NCI-H345 (cell line): ENCODE measurements around the gene NOS1AP.

Experiments
- DNase-seq: peaks from one replicate; lab custom pipeline; 2025; lab: John Stamatoyannopoulos, UW

NOS1AP gene

GRCh38 chr1:162256287-162256686 is 186.8 kb downstream of the NOS1AP start:
- no peak for DNase-seq

DNA sequence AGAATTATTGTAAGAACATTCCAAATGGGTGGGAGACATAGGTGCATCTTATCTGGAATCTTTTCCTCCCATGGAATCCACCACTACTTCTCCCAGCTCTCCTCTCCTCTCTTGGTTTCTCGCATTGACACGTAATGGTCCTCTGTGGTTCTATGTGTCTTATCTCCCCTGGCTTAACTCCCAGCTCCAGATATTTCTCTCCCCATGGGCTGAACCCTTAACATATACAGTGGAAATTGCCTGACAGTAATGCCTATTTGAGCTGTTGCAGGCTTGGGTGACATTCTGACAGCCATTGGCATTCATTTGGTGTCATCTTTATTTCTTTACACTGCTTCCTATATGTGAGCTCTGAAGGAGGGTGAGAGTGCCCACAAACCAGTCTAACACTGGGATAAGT is 188.9 kb downstream of the NOS1AP start:
- DNase-seq: no peak

DNA sequence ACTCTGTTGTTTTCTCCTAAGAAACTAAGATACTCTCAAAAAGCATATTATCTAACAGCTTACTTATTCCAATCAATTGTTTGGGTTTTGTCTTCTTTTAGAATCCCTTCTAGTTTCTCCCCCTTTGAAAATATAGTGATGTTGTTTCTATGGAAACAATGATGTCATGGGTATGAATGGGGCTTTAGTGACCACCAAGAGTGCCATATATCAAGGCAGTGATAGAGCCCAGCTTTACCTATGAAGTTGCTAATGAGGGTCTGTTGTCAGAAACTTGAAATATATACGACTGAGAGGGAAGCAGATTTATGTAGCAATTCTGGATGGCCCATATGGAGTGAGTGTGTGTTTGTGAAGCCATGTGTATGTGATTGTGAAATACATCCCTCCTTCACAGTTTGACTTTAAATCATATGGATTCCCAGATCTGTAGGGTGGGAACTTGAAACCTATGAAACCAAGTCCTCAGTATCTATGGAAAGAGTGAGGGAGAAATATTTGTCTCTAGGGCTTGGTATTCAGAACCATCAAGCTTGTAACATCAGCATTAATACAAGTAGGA is 190.5 kb downstream of the NOS1AP start:
- no peak for DNase-seq

DNA sequence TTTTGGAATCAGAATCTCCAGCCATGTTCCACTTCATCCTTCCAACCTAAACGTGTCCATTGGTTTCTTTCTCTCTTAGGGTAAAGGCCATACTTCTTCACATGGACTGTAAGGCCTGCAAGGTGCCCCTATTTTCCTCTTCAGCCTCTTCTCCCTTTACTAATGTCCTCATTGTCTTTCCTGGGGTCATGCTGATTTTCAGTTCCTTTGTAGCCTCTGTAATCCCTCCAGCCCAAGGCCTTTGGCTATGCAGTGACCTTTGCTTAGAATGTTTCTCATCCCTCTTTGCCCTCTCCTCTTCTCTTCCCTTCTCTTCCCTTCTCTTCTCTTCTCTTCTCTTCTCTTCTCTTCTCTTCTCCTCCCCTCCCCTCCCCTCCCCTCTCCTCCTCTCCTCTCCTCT is 194.6 kb downstream of the NOS1AP start:
- no peak for DNase-seq

DNA sequence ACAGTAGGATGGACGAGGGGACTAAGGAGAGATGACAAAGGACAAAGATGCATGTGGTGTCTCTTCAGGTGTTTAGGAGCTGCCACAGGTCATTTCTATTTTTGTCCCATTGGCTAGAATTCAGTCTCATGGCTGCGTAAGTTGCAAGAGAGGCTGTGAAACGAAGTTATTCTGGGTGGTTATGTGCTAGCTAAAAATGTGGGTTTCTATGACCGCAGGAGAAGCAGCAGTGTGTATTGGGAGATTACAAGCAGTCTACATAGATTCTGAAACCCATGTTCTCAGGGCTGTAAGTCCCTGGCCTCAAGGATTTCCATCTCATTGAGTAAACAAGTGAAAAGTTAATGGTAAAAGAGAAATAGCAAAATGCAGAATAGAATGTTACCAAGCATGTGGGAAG is 196.5 kb downstream of the NOS1AP start:
- no peak for DNase-seq

GRCh38 chr1:162270016-162270770 is 200.7 kb downstream of the NOS1AP start:
- DNase-seq: no peak

- no peak for DNase-seq
Observed at GRCh38 chr1:162271972-162272371, 202.5 kb downstream of the NOS1AP start.

DNA sequence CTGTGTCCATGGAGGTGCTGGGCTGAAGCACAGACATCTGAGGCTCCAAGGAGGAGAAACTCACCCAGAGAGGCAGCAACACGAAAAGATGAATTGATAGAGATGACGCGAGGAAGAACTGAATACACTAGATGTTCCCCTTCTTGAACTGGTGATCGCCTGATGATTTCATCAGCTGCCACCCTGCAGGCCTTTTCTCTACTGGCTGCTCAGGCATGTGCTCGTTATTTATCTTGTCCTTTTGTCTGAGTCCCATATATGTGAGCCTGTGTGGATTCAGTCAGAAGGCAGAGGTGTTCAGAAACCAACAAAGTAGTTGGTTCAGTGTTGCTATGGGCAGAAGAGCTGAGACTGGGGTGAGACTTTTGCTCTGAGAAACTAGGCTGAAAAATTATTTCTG is 202.9 kb downstream of the NOS1AP start:
- DNase-seq: no peak

- no peak for DNase-seq
Observed at GRCh38 chr1:162275622-162276175, 206.2 kb downstream of the NOS1AP start.

GRCh38 chr1:162276493-162276892 is 207.0 kb downstream of the NOS1AP start:
- DNase-seq: peak; percentile 20

- DNase-seq: no peak
Observed at GRCh38 chr1:162279136-162279498, 209.6 kb downstream of the NOS1AP start.

- no peak for DNase-seq
Observed at GRCh38 chr1:162281426-162281825, 211.9 kb downstream of the NOS1AP start.

GRCh38 chr1:162283657-162284056 is 214.2 kb downstream of the NOS1AP start:
- DNase-seq: no peak

GRCh38 chr1:162284206-162284955 is 214.9 kb downstream of the NOS1AP start:
- DNase-seq: no peak

- peak; percentile 22 for DNase-seq
Observed at GRCh38 chr1:162285149-162285561, 215.7 kb downstream of the NOS1AP start.

DNA sequence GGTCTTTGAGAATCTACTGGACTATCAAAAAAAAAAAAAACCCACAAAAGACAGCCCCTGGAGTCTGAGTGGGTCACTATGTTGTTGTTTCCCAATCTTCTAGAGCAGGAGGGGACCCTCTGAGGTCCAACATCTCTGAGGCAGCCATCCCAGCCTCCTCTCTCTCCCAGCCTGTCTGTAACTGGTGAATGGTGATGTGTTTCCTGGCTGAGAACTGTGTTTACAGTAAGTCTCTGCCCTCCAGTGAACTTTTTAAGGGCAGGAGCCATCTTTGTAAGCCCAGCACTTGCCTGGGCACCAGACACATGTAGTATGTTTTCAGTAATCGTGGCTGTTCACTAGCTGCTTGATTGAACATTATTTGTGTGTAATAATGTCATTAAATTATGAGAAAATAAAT is 221.5 kb downstream of the NOS1AP start:
- DNase-seq: no peak

DNA sequence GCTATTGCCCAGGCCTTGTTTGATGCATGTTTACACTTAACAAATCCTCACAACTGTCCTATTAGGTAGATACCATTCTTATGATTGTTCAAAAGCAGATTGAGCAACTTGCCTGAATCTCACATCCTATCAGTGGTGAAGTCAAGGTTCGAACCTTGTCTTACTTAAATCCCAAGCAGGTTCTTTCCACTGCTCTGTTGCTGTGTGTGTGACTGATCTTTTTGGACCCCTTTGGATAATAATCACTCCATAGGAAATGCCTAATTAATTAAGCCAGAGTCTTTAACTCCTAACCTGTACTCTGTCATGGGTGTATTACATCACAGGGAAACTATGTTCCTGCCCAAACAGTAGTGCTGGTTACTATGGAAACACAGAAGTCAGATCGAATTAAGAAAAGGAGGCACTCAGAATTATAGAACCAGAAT is 222.9 kb downstream of the NOS1AP start:
- DNase-seq: no peak

DNA sequence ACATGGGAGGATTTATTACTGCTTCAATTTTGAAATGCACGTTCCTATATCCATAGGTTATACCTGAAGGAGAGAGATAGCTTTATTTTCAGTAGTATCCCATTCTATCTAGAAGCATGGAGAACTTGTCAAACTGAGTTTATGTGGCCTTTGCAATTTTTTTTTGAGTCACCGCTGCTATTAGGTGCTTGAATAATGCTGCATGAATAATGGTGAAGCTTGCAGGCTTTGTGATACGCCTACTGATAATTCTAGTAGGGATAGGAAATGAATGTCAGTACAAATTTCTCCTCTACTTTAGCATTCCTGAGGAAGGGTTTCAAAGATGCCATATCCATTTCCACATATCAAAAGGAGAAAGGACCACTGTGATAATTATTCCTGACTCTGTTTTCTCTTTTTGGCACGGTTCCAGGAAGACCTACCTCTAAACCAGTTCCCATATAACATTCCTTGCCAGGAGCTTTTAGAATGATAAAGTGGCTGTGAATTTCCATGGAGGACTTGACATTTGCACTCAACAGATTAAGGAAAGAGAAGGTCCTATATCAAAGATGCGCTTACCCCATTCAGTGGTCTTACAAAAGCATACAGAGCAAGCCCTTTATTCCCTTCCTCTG is 223.7 kb downstream of the NOS1AP start:
- no peak for DNase-seq

DNA sequence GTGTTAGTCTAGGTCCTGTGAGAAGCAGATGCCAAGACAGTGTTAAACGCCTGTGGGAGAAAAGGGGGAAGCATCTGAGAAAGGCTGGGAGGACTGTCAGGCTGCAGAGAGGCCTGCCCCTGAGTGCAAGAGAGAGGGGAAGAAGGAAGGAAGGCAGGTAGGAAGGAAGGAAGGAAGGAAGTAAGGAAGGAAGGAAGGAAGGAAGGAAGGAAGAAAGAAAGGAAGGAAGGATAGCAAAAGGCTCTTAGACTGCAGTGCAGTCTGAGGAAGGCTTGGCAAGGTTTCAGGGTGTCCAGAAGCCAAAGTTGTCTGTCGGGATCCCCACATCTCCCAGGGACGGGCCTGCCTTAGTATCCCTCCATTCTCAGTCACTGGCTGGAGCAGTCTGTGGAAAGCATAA is 224.5 kb downstream of the NOS1AP start:
- no peak for DNase-seq

DNA sequence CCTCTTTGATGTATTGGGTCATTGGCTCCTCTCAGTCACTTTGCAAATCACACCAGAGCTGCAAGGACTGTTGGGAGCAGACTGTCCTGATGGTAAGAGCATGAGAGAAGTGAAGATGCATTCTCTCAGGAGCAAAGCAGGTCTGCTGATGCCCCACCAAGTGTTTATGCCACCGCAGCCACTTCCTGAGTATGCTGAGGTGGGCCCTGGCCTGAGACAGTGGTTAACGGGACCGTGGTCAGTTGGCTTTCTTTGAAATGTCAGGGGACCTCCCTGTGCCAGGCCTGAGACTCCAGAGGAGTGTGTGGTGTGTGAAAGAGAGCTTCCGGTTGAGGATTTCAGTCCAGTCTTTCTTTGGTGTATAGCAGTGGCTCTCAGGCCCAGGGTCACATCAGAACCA is 227.7 kb downstream of the NOS1AP start:
- DNase-seq: no peak

DNA sequence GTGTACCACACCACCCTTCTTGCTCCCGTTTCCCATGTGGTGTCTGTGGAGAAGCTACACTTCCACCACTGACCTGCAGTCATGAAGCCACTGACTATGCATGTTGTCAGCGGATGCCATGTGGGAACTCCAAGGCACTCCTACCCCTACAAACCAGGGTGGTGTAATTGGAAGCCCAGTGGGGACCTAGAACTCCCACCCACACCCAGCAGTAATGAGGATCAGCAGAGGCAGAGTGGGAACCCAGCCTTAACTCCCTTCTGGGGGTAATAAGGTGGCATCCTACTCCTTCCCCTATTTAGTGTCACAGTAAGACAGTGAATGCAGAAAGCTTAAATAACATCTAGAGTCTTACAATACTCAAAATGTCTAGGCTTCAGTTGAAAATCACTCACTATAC is 228.8 kb downstream of the NOS1AP start:
- no peak for DNase-seq

- no peak for DNase-seq
Observed at GRCh38 chr1:162299018-162299417, 229.5 kb downstream of the NOS1AP start.
